ENCODE data around the gene KRTAP20-4.

GRCh38 chr21:30642564-30642963 is 22.1 kb downstream of the KRTAP20-4 start, which contains the start of gene KRTAP20-3:
- TF ChIP-seq EZH2phosphoT487 (conservative IDR thresholded peaks at IDR 0.05; ENCODE audit: low read length) (no peak), CTCF (IDR thresholded peaks at IDR 0.05; ENCODE audit: insufficient read depth, low read length, poor library complexity, severe bottlenecking) (no peak)

Data from SU-DHL-6 (cell line).